ENCODE measurements around the gene ABCG2.
"Not testable (repeated sequence)": the region's sequence is repeated elsewhere in the genome, so short reads cannot be mapped to it uniquely, and the experiment has no call there.

ABCG2 gene

GRCh38 chr4:88109123-88109881 lies 49.1 kb downstream of the ABCG2 start:
- no peak overlapping the region for H3K9ac ChIP-seq (ENCODE audit: low read depth, low read length)
- no peaks in the 10 kb centered on the region for H3K9me3 ChIP-seq (ENCODE audit: control insufficient read depth, insufficient read depth, low read length)
- H3K27me3 ChIP-seq (ENCODE audit: control insufficient read depth, insufficient read depth, low read length): no peaks in the 10 kb centered on the region
- no peaks in the 10 kb centered on the region for H3K36me3 ChIP-seq (ENCODE audit: control insufficient read depth, insufficient read depth, low read length)
- no peaks in the 10 kb centered on the region for H3K4me1 ChIP-seq (ENCODE audit: control insufficient read depth, insufficient read depth, low read length)
- H3K4me3 ChIP-seq (ENCODE audit: low read depth, low read length): no peak overlapping the region

GRCh38 chr4:88108747-88109122 lies 49.7 kb downstream of the ABCG2 start:
- Histone ChIP-seq H3K9me3 (ENCODE audit: control insufficient read depth, insufficient read depth, low read length) (no peaks in the 10 kb centered on the region), H3K9ac (ENCODE audit: low read depth, low read length) (no peak overlapping the region), H3K36me3 (ENCODE audit: control insufficient read depth, insufficient read depth, low read length) (no peaks in the 10 kb centered on the region), H3K4me1 (ENCODE audit: control insufficient read depth, insufficient read depth, low read length) (no peaks in the 10 kb centered on the region), H3K4me3 (ENCODE audit: low read depth, low read length) (no peak overlapping the region), H3K27me3 (ENCODE audit: control insufficient read depth, insufficient read depth, low read length) (no peaks in the 10 kb centered on the region)

- not testable (repeated sequence) for H3K4me3 ChIP-seq (ENCODE audit: low read depth, low read length); H3K9me3 ChIP-seq (ENCODE audit: control insufficient read depth, insufficient read depth, low read length); H3K36me3 ChIP-seq (ENCODE audit: control insufficient read depth, insufficient read depth, low read length); H3K27me3 ChIP-seq (ENCODE audit: control insufficient read depth, insufficient read depth, low read length); H3K9ac ChIP-seq (ENCODE audit: low read depth, low read length); H3K4me1 ChIP-seq (ENCODE audit: control insufficient read depth, insufficient read depth, low read length)
Observed at GRCh38 chr4:88108108-88108465, 50.4 kb downstream of the ABCG2 start.

- Histone ChIP-seq H3K4me3 (ENCODE audit: low read depth, low read length) (no peak overlapping the region), H3K36me3 (ENCODE audit: control insufficient read depth, insufficient read depth, low read length) (no peaks in the 10 kb centered on the region), H3K4me1 (ENCODE audit: control insufficient read depth, insufficient read depth, low read length) (no peaks in the 10 kb centered on the region), H3K9ac (ENCODE audit: low read depth, low read length) (no peak overlapping the region), H3K27me3 (ENCODE audit: control insufficient read depth, insufficient read depth, low read length) (no peaks in the 10 kb centered on the region), H3K9me3 (ENCODE audit: control insufficient read depth, insufficient read depth, low read length) (no peaks in the 10 kb centered on the region)
Observed at GRCh38 chr4:88107406-88108107, 50.9 kb downstream of the ABCG2 start.

GRCh38 chr4:88106205-88106604 lies 52.2 kb downstream of the ABCG2 start:
- Histone ChIP-seq H3K9me3 (ENCODE audit: control insufficient read depth, insufficient read depth, low read length) (no peaks in the 10 kb centered on the region), H3K4me3 (ENCODE audit: low read depth, low read length) (no peak overlapping the region), H3K9ac (ENCODE audit: low read depth, low read length) (no peak overlapping the region), H3K4me1 (ENCODE audit: control insufficient read depth, insufficient read depth, low read length) (no peaks in the 10 kb centered on the region), H3K36me3 (ENCODE audit: control insufficient read depth, insufficient read depth, low read length) (no peaks in the 10 kb centered on the region), H3K27me3 (ENCODE audit: control insufficient read depth, insufficient read depth, low read length) (no peaks in the 10 kb centered on the region)

- no peaks in the 10 kb centered on the region for H3K4me1 ChIP-seq (ENCODE audit: control insufficient read depth, insufficient read depth, low read length)
Observed at GRCh38 chr4:88104902-88105610, 53.4 kb downstream of the ABCG2 start.

GRCh38 chr4:88102026-88102425 lies 56.4 kb downstream of the ABCG2 start:
- Histone ChIP-seq H3K36me3 (ENCODE audit: control insufficient read depth, insufficient read depth, low read length) (no peaks in the 10 kb centered on the region), H3K9me3 (ENCODE audit: control insufficient read depth, insufficient read depth, low read length) (no peaks in the 10 kb centered on the region), H3K4me3 (ENCODE audit: low read depth, low read length) (no peak overlapping the region)

More at GRCh38 chr4:88104902-88105610, 53.4 kb downstream of the ABCG2 start:
- no peaks in the 10 kb centered on the region for H3K36me3 ChIP-seq (ENCODE audit: control insufficient read depth, insufficient read depth, low read length)
- no peak overlapping the region for H3K9ac ChIP-seq (ENCODE audit: low read depth, low read length)
- no peaks in the 10 kb centered on the region for H3K27me3 ChIP-seq (ENCODE audit: control insufficient read depth, insufficient read depth, low read length)
- no peak overlapping the region for H3K4me3 ChIP-seq (ENCODE audit: low read depth, low read length)
- no peaks in the 10 kb centered on the region for H3K9me3 ChIP-seq (ENCODE audit: control insufficient read depth, insufficient read depth, low read length)

GRCh38 chr4:88101165-88101564 lies 57.3 kb downstream of the ABCG2 start:
- Histone ChIP-seq H3K9ac (ENCODE audit: low read depth, low read length) (no peak overlapping the region), H3K27me3 (ENCODE audit: control insufficient read depth, insufficient read depth, low read length) (no peaks in the 10 kb centered on the region), H3K4me1 (ENCODE audit: control insufficient read depth, insufficient read depth, low read length) (no peaks in the 10 kb centered on the region), H3K4me3 (ENCODE audit: low read depth, low read length) (no peak overlapping the region), H3K9me3 (ENCODE audit: control insufficient read depth, insufficient read depth, low read length) (no peaks in the 10 kb centered on the region), H3K36me3 (ENCODE audit: control insufficient read depth, insufficient read depth, low read length) (no peaks in the 10 kb centered on the region)

More at GRCh38 chr4:88102026-88102425, 56.4 kb downstream of the ABCG2 start:
- Histone ChIP-seq H3K9ac (ENCODE audit: low read depth, low read length) (no peak overlapping the region), H3K4me1 (ENCODE audit: control insufficient read depth, insufficient read depth, low read length) (no peaks in the 10 kb centered on the region), H3K27me3 (ENCODE audit: control insufficient read depth, insufficient read depth, low read length) (no peaks in the 10 kb centered on the region)

GRCh38 chr4:88098993-88099752 lies 59.3 kb downstream of the ABCG2 start:
- Histone ChIP-seq H3K36me3 (ENCODE audit: control insufficient read depth, insufficient read depth, low read length) (no peaks in the 10 kb centered on the region), H3K9ac (ENCODE audit: low read depth, low read length) (no peak overlapping the region), H3K27me3 (ENCODE audit: control insufficient read depth, insufficient read depth, low read length) (no peaks in the 10 kb centered on the region), H3K4me1 (ENCODE audit: control insufficient read depth, insufficient read depth, low read length) (no peaks in the 10 kb centered on the region), H3K4me3 (ENCODE audit: low read depth, low read length) (no peak overlapping the region), H3K9me3 (ENCODE audit: control insufficient read depth, insufficient read depth, low read length) (no peaks in the 10 kb centered on the region)

GRCh38 chr4:88097781-88098180 lies 60.7 kb downstream of the ABCG2 start:
- no peak overlapping the region for H3K4me3 ChIP-seq (ENCODE audit: low read depth, low read length)
- H3K27me3 ChIP-seq (ENCODE audit: control insufficient read depth, insufficient read depth, low read length): no peaks in the 10 kb centered on the region
- H3K9me3 ChIP-seq (ENCODE audit: control insufficient read depth, insufficient read depth, low read length): no peaks in the 10 kb centered on the region
- H3K4me1 ChIP-seq (ENCODE audit: control insufficient read depth, insufficient read depth, low read length): no peaks in the 10 kb centered on the region
- no peak overlapping the region for H3K9ac ChIP-seq (ENCODE audit: low read depth, low read length)
- H3K36me3 ChIP-seq (ENCODE audit: control insufficient read depth, insufficient read depth, low read length): no peaks in the 10 kb centered on the region

GRCh38 chr4:88097301-88097700 lies 61.1 kb downstream of the ABCG2 start:
- no peaks in the 10 kb centered on the region for H3K9me3 ChIP-seq (ENCODE audit: control insufficient read depth, insufficient read depth, low read length)
- H3K4me3 ChIP-seq (ENCODE audit: low read depth, low read length): no peak overlapping the region
- H3K4me1 ChIP-seq (ENCODE audit: control insufficient read depth, insufficient read depth, low read length): no peaks in the 10 kb centered on the region
- no peaks in the 10 kb centered on the region for H3K36me3 ChIP-seq (ENCODE audit: control insufficient read depth, insufficient read depth, low read length)
- no peaks in the 10 kb centered on the region for H3K27me3 ChIP-seq (ENCODE audit: control insufficient read depth, insufficient read depth, low read length)
- H3K9ac ChIP-seq (ENCODE audit: low read depth, low read length): no peak overlapping the region

Measured in iPS-15b (cell line).